NCI-H187 treated with DMSO at 0.1 percent for 48 hours (cell line): Measurements from ENCODE around the gene TEX48.

Source experiments
- DNase-seq: peaks from one replicate; lab custom pipeline; 2025; lab: John Stamatoyannopoulos, UW

TEX48 gene

GRCh38 chr9:114621561-114621960 is 60.4 kb downstream of the TEX48 start:
- DNase-seq: no peak

GRCh38 chr9:114619191-114619761 is 62.7 kb downstream of the TEX48 start:
- no peak for DNase-seq

DNA sequence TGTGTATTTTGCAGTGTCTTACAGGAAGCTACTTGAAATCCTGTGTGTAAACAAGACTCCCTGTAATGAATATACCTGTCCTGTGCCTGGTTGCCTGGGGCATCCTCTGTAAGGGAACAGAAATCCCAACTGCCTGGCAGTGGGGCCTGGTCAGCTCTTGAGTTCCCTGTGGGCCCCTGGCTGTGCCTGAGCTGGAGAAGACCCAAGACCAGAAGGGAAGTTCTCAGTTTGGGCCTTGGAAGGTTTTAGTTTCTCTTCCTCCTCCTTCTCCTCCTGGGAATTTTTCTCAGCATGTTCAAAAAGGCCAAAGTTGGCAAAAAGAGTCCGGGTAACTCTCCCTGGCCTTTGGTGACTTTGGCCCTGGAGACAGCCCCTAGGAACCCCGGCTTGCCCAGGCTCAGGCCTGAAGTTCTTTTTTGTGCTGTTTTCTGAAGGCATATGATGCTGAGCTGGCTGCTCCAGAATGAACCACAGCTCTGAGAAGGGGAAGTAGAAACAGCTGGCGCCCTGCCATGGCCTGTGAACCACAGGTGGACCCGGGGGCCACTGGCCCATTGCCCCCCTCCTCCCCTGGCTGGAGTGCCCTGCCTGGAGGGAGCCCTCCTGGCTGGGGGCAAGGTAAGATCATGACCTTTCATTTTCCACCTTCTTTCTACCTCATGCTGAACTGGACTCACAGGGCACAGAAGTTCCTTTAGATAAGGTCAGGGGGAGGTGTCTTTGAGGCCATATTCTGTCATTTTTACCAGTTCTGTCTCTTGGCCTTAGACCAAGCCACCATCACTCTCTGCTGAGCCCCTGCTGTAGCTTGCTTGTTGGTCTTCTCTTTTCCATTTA is 65.1 kb downstream of the TEX48 start:
- DNase-seq: no peak
